ENCODE results near the gene KAT2A.

The KAT2A gene

DNA sequence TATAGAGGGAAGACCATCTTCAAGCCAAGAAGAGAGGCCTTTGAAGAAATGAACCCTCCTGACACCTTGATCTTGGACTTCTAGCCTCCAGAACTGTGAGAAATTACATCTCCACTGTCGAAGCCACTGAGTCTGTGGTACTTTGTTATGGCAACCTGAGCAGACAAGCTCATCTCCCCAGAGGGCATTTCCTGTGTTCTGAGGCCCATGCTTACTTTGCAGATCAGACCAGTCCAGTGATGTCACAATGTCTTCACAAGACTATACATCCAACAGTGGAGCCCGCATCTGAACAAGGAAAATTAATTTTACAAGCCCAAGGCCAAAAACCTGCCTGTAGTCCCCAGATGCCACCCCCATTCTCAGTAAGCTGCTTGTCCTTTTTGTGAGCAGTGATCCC lies 56.0 kb downstream of the KAT2A start:
- Histone ChIP-seq H3K4me3 (ENCODE audit: insufficient read depth, low read depth, low read length, poor library complexity, severe bottlenecking) (no peak overlapping the region), H3K36me3 (ENCODE audit: control insufficient read depth, insufficient read depth, low read length) (no peaks in the 10 kb centered on the region), H3K27me3 (replicated peaks; ENCODE audit: control insufficient read depth, insufficient read depth, low read length, poor library complexity, severe bottlenecking) (no peaks in the 10 kb centered on the region), H3K9me3 (ENCODE audit: control insufficient read depth, low read length) (no peaks in the 10 kb centered on the region), H3K27ac (ENCODE audit: insufficient read depth, low read length, poor library complexity, severe bottlenecking) (no peak overlapping the region), H3K4me1 (ENCODE audit: control insufficient read depth, insufficient read depth, low read length, poor library complexity, severe bottlenecking) (no peaks in the 10 kb centered on the region)
- no peak for DNase-seq
